GM19468 (cell line): ENCODE data around the gene SCUBE1.

Experiments used
- ATAC-seq: cut with Tn5 transposase; IDR thresholded peaks from one replicate; pipeline ENCODE4 v1.9.1; 2021; ENCODE audit warnings: mild to moderate bottlenecking, moderate library complexity, moderate number of reproducible peaks; ENCODE audit not compliant: unreplicated experiment; ENCODE audit errors: extremely low read depth

Gene SCUBE1

DNA sequence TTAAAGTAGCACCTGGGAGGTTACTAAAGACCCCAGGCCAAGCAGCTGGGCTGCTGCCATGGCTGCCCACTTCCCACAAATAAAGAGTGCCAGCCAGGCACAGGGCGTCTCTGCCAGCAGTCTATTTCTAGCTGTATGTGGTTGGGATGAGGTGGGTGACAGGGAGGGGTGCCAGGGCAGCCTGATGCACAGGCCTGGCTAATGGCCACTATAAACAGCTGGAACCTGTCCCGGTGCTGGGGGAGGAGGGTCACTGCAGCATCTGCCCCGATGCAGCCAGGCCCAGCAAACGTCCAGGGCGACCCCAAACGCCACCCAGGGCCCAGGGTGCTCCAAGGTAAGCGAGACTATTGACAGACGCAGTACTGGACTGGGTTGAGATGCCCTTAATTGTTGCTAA lies 37.4 kb downstream of the SCUBE1 start:
- no peak for ATAC-seq

DNA sequence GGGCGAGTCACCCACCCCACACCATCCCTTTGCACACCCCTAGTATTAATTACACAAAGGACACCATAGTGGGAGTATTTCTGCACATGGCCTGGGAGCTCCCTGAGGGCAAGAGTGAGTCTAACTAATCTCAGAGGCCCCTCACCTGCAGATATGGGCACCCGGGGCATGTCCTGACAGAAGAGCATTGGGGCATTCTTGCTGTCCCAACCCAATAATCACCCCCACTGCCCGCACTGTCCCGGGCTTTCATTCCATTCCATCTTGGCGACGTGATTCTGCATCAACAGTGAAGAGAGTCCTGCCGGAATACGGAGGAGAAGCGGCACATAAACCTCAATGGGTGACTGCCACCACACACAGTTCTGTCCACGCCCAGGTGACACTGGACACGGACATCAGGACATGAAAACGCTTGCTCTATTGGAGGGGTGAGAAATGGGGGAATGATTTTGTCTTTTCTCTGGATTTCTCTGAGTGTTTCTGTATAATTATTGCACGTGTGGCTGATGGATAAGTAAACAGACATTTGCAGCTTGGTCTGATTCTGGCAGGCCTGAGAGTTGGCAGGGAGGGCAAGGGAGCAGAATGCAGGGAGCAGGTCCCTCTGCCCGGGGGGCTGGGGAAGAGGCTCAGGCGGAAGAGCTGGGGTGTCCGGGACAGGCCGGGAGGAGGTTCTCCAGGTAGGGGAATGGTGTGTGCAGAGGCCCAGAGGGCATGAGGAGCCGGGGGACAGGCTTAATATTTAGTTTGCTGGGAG lies 38.2 kb downstream of the SCUBE1 start:
- no peak for ATAC-seq

DNA sequence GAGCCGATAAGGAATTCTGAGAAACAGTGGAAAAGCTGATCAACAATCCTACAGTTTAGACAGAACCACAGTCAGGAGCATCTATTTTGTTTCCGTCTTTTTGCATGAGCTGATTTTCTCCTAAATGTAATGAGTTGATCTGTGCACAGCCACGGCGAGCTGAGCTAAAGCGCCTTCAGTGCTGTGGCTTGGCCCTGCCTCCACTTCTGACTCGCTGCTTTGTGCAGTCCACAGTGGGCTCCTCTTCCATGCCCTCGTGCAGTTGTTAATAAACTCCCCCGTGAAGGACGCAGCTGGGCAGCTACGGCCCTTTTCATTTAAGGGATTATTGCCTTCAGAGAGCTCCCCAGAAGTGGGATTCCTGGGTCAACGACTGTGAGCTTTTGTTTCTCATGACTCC lies 39.4 kb downstream of the SCUBE1 start:
- ATAC-seq: no peak

DNA sequence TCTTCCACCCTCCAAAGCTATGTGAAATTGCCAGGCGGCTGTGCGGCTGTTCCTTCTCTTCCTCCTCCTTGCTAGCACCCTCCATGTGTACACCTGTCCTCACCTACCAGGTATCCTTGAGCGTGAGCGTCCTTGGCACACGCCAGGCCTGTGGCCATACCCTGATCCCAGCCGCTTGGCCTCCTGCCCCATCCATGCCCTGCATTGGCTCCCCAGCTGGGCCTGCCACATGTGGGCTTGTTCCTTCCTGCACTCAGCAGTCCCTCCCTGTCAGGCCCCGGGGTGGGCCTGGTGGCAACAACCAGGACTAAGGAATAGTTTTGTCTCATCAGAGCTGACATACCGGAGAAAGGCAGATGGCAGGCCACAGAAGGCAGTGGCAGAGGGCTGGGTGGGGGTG lies 40.0 kb downstream of the SCUBE1 start:
- no peak for ATAC-seq

DNA sequence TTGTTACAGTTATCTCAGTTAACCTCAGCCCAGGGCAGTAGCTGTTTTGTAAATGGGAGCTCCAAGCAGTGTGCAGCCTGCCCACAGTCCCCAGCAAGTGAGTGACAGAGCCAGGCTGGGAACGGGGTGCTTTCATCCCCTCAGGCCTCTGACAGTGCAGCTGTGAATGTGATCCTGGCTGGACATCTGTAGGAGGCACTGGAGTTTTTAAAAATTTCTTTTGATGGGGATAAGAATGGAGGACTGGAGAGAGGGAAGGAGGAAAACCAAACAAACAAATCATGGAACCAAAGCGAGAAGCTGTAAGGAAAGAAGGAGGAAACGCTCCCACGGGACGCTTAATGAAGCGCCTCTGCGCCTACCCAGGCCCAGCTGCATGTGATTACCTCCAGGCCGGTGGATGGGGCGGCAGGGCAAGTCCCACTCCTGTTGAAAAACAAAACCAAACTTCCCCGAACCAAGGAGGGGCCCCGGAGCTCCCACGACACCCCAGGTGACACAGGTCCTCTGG lies 40.6 kb downstream of the SCUBE1 start:
- ATAC-seq: no peak

DNA sequence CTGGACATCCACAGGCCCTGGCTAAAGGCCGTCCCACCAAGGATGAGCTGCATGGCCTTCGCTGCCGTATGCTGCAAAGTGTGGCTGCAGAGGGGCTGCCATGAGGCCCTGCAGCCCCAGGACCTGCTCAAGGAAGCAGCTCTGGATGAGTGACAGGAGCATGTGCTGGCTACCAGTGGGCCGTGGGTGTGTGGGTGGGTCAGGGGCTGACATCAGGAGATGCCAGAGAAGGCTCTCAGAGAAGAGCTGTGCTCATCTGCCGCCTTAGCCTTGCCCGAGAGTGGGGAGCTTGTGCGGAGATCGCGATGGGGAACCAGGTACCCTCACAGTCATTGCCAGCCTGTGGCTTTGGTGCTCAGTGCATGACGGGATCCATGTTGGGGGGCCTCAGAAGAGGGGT lies 41.3 kb downstream of the SCUBE1 start:
- no peak for ATAC-seq

DNA sequence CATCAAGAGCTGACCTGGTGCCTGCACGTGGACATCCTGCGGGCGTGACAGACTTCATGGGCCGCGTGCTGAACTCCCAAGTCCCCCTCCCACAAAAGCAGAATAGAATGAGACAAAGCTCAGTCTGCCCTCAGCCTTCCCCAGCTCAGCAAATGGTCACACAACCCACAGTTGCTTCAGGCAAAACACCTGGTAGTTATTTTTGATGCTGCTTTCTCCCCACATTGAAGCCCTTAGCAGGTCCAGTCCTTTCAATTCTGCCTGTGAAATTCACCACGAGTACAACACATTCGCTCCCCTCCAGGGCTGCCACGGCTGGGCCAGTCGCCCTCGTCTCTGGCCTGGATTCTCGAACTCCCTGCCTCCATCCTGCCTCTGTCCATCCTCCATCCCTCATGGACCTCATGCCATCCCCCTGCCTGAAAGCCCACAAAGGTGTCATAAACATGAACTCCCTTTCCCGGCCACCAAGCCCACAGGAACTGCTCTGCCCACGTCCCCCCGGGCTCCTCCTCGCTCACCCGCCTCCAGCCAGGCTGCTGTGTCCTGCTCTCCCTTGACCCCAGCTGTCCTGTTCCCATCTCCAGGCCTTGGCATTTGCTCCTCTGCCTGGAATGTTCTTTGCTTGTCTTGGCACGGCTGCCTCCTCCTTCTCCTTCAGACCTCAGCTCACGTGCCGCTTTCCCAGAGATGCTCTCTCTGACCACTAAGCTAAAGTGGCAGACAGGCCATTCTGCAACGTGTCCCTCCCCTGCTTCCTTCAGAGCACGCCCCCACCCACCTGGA lies 42.1 kb downstream of the SCUBE1 start:
- ATAC-seq: no peak

DNA sequence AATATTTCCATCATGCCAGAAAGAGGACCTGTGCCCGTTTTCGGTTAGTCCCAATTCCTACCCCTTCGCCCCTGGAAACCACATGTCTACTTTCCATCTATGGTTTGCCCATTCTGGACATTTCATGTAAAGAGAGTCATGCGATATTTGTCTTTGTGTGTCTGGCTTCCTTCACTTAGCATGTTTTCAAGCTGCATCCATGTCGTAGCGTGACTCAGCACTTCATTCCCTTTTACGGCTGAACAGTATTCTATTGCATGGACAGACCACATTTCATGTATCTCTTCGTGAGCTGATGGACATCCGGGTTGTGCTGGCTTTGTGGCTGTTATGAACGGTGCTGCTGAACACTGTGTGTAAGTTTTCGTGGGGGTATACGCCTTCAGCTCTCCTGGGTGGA lies 43.4 kb downstream of the SCUBE1 start:
- no peak for ATAC-seq

DNA sequence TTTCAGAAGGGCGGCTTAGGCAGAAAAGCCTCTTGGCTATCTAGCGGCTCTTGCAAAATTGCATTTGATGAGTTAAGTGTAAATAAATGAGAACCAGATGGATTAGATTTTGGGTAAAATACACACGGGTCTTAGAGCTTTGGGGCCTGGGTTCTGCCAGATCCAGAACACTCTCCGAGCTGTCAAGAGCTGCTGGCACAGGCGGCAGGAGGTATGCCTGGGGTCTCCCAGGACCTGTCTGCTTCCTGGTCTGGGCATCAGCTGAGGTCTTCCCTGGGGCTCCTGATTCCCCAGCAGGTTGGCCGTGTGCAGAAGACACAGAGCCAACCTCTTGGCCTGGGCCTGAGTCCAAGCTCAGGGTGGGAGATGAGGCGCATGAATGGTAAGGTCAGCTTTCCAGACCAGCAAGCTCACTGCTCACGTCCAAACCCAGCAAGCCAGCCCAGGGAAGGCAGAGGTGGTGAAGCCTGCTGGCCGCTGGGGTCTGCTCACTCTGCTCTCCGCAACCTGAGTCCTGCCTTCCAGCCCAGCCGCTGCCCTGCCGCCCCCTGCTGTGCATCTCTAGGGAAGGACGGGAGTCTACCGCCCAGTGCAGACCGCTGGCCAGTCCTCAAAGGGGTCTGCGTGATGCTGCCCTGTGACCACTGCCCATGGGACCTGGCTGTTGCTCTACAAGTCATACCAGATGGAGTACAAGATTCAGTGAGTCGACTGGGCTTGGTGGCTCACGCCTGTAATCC lies 44.9 kb downstream of the SCUBE1 start:
- ATAC-seq: no peak

DNA sequence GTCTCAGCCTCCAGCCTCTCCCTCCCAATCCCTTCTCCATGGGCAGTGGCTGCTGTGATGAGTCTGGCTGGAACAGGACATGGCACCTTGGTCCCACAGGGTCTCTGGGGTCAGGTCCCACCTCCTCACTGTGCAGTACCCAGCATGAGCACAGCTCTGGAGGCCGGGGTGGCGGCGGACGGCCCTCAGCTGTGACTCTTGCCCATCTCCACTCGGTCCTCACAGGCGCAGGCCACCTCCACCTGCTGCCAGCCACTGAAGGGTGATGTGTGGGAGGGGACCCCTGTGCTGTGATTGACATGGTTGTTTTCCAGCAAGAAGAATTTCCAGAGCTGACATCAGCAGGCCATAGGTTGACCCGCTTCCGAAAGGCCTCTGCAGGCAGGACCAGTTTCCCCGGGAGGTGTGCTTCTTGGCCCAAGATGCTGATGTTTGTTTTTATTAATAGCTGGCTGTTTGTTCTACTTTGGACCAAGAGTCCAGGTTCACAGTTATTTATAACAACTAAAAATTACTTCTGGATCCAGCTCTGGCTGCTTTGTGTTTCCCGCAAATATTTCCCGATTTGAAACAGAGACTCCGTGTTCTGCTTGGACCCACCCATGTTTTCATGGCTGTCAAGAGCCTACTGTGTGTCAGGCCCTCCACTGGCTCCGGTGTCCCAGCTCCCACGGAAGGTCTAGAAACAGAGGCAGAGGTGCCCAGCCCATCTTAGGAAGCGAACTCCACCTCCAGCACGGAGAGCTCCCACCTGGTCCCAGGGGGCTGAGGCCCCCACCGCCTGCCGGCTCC lies 45.7 kb downstream of the SCUBE1 start:
- ATAC-seq: no peak

DNA sequence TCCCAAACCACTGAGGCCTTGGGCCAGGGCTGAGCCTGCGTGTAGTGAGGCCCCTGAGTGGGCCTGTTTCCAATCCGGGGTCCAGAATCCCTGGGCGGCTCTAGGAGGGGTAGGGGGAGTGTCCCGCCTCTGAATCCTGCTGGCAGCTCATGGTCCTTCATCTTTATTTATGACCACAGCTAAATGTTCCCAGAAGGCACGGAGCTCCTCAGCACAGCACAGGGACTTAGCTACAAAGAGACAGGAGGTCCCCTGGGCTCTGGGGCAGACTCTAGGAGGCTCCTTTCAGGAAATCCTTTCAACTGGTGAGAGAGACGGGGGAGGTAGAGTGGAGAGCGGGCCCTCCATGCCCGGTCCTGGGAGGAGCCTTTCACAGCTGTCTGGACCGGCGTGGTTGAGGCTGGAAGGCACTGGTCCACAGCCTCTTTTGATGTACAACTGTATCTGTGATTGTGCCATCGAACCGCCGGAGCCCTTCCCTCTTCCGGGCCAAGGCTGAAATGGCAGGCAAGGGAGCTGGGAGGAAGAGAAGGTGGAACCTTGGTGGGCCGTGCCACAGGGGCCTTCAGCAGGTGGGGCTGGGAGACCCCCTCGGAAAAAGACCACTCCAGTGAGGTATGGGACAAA lies 46.8 kb downstream of the SCUBE1 start:
- ATAC-seq: no peak

DNA sequence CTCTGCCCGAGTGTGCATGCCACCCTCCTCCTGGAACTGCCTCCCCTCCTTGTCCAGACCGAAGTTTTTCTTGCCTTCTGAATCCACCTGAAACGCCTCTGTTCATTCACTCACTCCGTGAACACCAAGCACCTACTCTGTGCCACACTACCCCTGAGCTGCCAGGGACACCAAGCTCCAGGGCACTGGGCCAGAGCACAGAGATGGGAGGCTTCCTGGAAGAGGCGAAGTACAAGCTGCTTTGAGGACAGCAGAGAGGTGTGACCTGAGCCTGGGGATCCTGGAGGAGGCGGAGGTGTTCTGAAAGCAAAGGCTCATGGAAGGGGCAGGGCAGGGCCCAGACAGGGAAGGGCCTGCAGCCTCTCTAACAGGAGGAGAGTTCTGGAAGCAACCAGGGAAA lies 47.5 kb downstream of the SCUBE1 start:
- no peak for ATAC-seq

DNA sequence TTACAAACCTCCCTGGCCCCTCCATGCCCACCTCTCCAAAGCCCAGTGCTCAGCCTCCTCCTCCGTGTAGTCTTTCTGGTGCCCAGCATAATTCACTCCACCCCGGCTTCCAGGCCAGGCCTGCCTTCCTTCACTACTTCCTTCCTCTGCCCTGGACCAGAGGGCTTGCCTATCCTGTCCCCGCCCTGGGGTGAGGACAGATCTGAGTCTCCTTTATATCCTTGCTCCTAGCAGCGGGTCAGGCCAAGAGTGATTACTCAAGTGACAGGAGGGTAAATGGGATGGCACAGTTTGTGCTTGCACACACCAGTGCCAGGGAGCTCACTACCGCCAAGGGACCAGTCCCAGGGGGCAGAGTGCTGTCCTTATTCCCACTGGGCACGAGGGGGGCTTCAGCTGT lies 48.0 kb downstream of the SCUBE1 start:
- ATAC-seq: no peak

DNA sequence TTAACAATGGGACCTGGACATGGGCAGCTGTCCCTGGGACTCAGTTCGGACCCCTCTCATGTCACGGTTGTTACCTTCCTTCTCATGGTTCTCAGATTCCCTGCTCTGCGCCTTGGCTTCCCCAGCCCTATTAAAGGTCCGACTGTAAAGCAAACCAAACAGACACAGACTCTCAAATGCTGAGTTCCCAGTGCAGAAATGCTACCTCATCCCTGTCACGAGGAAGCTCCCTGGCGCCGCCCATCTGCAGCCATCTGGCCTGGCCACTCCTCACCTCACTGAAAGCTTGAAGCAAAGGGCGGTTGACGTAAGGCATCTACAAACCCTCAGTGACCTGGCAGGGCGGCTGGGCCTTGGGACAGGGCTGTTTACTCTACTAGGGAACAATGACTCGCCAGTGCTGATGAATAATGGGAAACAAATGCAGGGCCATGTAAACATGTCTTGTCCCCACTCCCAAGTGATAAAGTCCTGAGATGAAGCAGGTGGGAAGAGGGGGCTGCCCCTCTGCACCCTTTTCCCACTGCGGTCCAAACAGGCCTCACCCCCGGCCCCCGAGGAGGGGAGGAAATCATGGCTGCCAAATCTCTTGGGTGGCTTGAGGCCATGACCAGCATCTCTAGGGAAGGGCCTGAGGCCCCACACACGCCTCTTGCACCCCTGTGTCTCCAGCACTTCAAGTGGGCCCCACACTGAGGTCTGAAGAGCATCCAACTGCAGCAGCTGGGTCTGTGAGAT lies 49.3 kb downstream of the SCUBE1 start:
- no peak for ATAC-seq

DNA sequence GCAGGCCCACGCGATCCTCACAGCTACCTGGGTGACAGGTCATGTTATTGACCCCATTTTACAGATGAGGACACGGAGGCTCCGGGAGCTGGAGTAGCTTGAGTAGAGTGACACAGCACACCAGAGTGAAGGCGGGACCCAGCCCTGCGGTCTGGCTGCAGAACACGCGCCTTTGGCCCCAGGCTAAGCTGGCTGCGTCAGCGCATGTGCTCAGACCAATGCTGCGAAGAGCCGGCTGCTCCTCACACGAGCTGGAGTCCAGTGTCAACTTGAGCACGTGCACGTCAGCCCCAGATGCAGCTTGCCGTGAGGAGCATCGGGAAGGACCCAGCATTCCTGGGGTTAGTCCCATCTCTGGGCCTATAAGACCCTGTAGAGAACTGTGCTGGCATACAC lies 49.9 kb downstream of the SCUBE1 start:
- no peak for ATAC-seq

DNA sequence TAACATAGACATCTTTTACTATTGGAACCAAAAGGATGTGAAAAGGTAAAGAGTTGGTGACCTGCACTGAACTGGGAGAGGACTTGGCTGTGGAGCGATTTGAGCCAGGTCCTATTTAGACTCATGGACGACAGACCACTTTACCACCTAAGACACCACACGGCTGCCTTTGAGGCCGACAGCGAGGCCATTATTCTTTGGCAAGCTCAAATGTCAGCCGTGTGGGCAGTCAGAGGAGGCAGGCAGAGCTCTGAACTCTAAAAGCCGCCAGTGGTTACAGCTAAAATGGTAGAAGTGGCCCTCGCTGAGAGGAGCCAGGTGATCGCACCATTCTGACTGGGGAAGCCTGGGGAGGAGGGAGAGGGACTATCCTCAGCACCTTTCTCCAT lies 50.5 kb downstream of the SCUBE1 start:
- ATAC-seq: no peak

DNA sequence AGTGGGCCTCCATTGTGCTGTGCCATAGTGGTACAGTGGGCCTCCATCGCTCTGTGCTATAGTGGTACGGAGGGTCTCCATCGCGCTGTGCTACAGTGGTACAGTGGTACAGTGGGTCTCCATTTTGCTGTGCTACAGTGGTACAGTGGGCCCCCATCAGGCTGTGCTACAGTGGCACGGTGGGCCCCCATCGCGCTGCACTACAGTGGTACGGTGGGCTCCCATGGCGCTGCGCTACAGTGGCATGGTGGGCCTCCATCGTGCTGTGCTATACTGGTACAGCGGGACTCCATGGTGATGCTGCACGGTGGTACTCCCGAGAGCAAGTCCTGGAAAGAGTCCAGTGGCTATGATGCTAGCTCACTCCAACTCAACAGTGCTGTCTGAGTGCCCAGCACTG lies 51.8 kb downstream of the SCUBE1 start:
- ATAC-seq: no peak

DNA sequence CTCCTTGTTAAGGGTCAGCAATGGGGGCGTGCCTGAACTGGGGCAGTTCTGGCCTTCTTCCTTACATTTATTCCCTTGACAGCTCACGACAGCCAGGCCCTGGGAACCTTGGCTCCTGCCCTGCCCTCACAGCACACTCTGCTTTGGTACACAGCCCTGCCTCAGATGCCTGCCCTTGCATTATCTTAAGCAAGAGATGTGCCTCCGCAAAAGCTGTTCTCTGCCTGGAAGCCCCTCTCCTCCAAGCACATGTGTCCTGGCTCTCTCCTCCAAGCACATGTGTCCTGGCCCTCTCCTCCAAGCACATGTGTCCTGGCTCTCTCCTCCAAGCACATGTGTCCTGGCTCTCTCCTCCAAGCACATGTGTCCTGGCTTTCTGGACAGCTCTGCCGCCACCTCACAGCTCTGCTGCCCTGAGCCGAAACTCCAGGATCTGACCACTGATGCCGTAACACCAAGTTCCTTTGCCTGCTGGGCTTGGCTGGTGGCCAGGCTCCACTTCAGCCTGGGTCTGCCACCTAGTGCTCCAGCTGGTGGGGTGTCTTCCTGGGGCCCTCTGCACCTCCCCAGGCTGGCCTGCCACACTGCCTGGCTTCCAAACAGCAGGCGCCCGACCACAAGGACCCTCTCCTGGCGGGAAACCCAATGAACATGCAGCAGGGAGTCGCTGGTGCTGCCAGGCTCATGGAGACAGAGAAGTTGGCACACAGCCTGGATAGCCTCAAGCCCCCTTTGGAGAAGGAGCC lies 53.0 kb downstream of the SCUBE1 start:
- ATAC-seq: no peak
